Brain pericyte (primary cell): ENCODE data around the gene SLC15A5.

ENCODE experiments used
- DNase-seq: peaks from one replicate; pipeline ENCODE4 v3.0.0-alpha.2; 2012; ENCODE audit warnings: low read depth, low spot score

The SLC15A5 gene

GRCh38 chr12:16175840-16176239 is 101.6 kb downstream of the SLC15A5 start:
- no peak for DNase-seq

GRCh38 chr12:16174282-16174681 is 103.2 kb downstream of the SLC15A5 start:
- DNase-seq = no peak

GRCh38 chr12:16171348-16171747 is 106.1 kb downstream of the SLC15A5 start:
- DNase-seq = no peak

GRCh38 chr12:16168078-16168477 is 109.4 kb downstream of the SLC15A5 start:
- DNase-seq = no peak

GRCh38 chr12:16166563-16167470 is 110.7 kb downstream of the SLC15A5 start:
- no peak for DNase-seq

GRCh38 chr12:16165506-16165905 is 112.0 kb downstream of the SLC15A5 start:
- no peak for DNase-seq

- DNase-seq = no peak
Observed at GRCh38 chr12:16163901-16164300, 113.6 kb downstream of the SLC15A5 start.

- no peak for DNase-seq
Observed at GRCh38 chr12:16163146-16163545, 114.3 kb downstream of the SLC15A5 start.

GRCh38 chr12:16159571-16159970 is 117.9 kb downstream of the SLC15A5 start:
- DNase-seq = no peak

- no peak for DNase-seq
Observed at GRCh38 chr12:16158050-16158449, 119.4 kb downstream of the SLC15A5 start.

GRCh38 chr12:16155938-16156337 is 121.5 kb downstream of the SLC15A5 start:
- no peak for DNase-seq

- DNase-seq = no peak
Observed at GRCh38 chr12:16154990-16155389, 122.5 kb downstream of the SLC15A5 start.

- no peak for DNase-seq
Observed at GRCh38 chr12:16152885-16153673, 124.4 kb downstream of the SLC15A5 start.

GRCh38 chr12:16150276-16150675 is 127.2 kb downstream of the SLC15A5 start:
- no peak for DNase-seq

- no peak for DNase-seq
Observed at GRCh38 chr12:16148938-16149337, 128.5 kb downstream of the SLC15A5 start.
